Thoracic aorta (tissue), 2 donors: ENCODE measurements around the gene PKN1. TPM values are rescaled to one million over a fixed set of nuclear protein-coding genes. Genes with fewer than 3 reads are reported as not detected.
"Not testable (repeated sequence)": the region's sequence is repeated elsewhere in the genome, so short reads cannot be mapped to it uniquely, and the experiment has no call there.

Experiments
- ATAC-seq: fragments of 150-250 bp; one replicate; pipeline ENCODE4 v1.8.0; 2017; ENCODE audit warnings: low read depth; ENCODE audit not compliant: insufficient number of reproducible peaks, low FRiP score
- DNase-seq: peaks from one replicate; pipeline ENCODE4 v3.0.0-alpha.2; 2020; ENCODE audit warnings: low spot score
- H3K27ac ChIP-seq, 2 donors: fragments of 200-600 bp; sonication (generic); 1 replicate in 1 of 2; 2 replicates in 1 of 2; pipeline ENCODE4 v1.5.1; 2016; ENCODE audit warnings: mild to moderate bottlenecking in 2 of 2, moderate library complexity in 2 of 2
- H3K27me3 ChIP-seq: fragments of 200-600 bp; sonication (generic); replicated peaks from 2 replicates; pipeline ENCODE4 v1.6.0; 2016; ENCODE audit warnings: mild to moderate bottlenecking; ENCODE audit not compliant: insufficient read depth
- H3K36me3 ChIP-seq: fragments of 200-600 bp; sonication (generic); one replicate; pipeline ENCODE4 v1.5.1; 2016
- H3K4me1 ChIP-seq, 2 donors: fragments of 200-600 bp; sonication (generic); 1 replicate in 1 of 2; 2 replicates in 1 of 2; pipeline versions ENCODE4 v1.5.1 to v1.6.0; 2016; ENCODE audit warnings: low read depth in 2 of 2, mild to moderate bottlenecking in 1 of 2; ENCODE audit not compliant: control insufficient read depth in 1 of 2
- H3K4me3 ChIP-seq: fragments of 200-600 bp; sonication (generic); 2 replicates; pipeline ENCODE4 v1.5.1; 2016; ENCODE audit warnings: mild to moderate bottlenecking
- H3K9me3 ChIP-seq: fragments of 200-600 bp; sonication (generic); 2 replicates; pipeline ENCODE4 v1.5.1; 2016
- CTCF ChIP-seq: fragments of 200-600 bp; sonication (generic); IDR thresholded peaks from one replicate; pipeline ENCODE4 v1.5.1; 2019; ENCODE audit warnings: antibody characterized with exemption
- total RNA-seq, 2 donors: library from RNA; depleted of rRNA; stranded (reverse); fragments of >200 nt; gene quantifications; one replicate each; pipeline versions ENCODE4 v1.1.0 to v1.2.3, GENCODE V29; 2016

Gene PKN1
- total RNA-seq, 2 donors from 2014 or later: 93.8 to 139 TPM

GRCh38 chr19:14400951-14401431 lies 32.1 kb upstream of the PKN1 start:
- no peak for TF ChIP-seq CTCF
- ATAC-seq: no peak
- Histone ChIP-seq H3K36me3 (peaks cover 59% of the 10 kb centered on the region), H3K27ac (peak overlapping the region; percentile 70 to 73), H3K4me1 (peaks cover 0 to 20% of the 10 kb centered on the region in 2 donors), H3K4me3 (no peak overlapping the region), H3K27me3 (no peaks in the 10 kb centered on the region), H3K9me3 (no peaks in the 10 kb centered on the region)
- no peak for DNase-seq

GRCh38 chr19:14401468-14402195 lies 31.5 kb upstream of the PKN1 start:
- Histone ChIP-seq H3K4me3 (no peak overlapping the region), H3K36me3 (peaks cover 56% of the 10 kb centered on the region), H3K27me3 (no peaks in the 10 kb centered on the region), H3K9me3 (no peaks in the 10 kb centered on the region), H3K27ac (peak overlapping the region; percentile 70 to 73), H3K4me1 (peaks cover 0 to 23% of the 10 kb centered on the region in 2 donors)
- no peak for TF ChIP-seq CTCF
- DNase-seq (no peak), ATAC-seq (no peak)

GRCh38 chr19:14402332-14403144 lies 30.6 kb upstream of the PKN1 start:
- ATAC-seq (no peak), DNase-seq (no peak)
- H3K4me1 ChIP-seq: peaks cover 0 to 23% of the 10 kb centered on the region in 2 donors
- H3K4me3 ChIP-seq: no peak overlapping the region
- no peaks in the 10 kb centered on the region for H3K9me3 ChIP-seq
- peak overlapping the region; percentile 70 to 73 for H3K27ac ChIP-seq
- H3K36me3 ChIP-seq: peaks cover 64% of the 10 kb centered on the region
- no peaks in the 10 kb centered on the region for H3K27me3 ChIP-seq
- no peak for TF ChIP-seq CTCF

GRCh38 chr19:14403145-14403930 lies 29.8 kb upstream of the PKN1 start:
- not testable (repeated sequence) for H3K4me3 ChIP-seq, ATAC-seq, DNase-seq, H3K9me3 ChIP-seq, H3K27me3 ChIP-seq
- peak overlapping the region in 1 of 2 donors; percentile 1 for H3K27ac ChIP-seq
- peaks cover 0 to 23% of the 10 kb centered on the region in 2 donors for H3K4me1 ChIP-seq
- peaks cover 68% of the 10 kb centered on the region for H3K36me3 ChIP-seq

GRCh38 chr19:14404312-14404711 lies 28.8 kb upstream of the PKN1 start:
- ATAC-seq (no peak), DNase-seq (no peak)
- Histone ChIP-seq H3K27me3 (no peaks in the 10 kb centered on the region), H3K4me1 (peaks cover 0 to 23% of the 10 kb centered on the region in 2 donors), H3K4me3 (no peak overlapping the region), H3K9me3 (no peaks in the 10 kb centered on the region), H3K27ac (peak overlapping the region in 1 of 2 donors; percentile 33), H3K36me3 (peaks cover 74% of the 10 kb centered on the region)
- no peak for TF ChIP-seq CTCF
